ENCODE measurements around the gene RALGAPA2.

- no peak for TF ChIP-seq POLR2A (IDR thresholded peaks at IDR 0.05)
- TF ChIP-seq CTCF (IDR thresholded peaks at IDR 0.05), result no peak
- TF ChIP-seq EP300 (IDR thresholded peaks at IDR 0.05), result no peak
Observed at GRCh38 chr20:20712004-20712473, 405 bp downstream of the RALGAPA2 start.

Data from tibial nerve (tissue), 4 donors.